ENCODE data around the gene PPP4R2. TPM values are rescaled to one million over a fixed set of nuclear protein-coding genes. Genes with fewer than 3 reads are reported as not detected.

Gene PPP4R2, protein sequence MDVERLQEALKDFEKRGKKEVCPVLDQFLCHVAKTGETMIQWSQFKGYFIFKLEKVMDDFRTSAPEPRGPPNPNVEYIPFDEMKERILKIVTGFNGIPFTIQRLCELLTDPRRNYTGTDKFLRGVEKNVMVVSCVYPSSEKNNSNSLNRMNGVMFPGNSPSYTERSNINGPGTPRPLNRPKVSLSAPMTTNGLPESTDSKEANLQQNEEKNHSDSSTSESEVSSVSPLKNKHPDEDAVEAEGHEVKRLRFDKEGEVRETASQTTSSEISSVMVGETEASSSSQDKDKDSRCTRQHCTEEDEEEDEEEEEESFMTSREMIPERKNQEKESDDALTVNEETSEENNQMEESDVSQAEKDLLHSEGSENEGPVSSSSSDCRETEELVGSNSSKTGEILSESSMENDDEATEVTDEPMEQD
- 137 TPM for total RNA-seq

GRCh38 chr3:72996473-72997333, at the start of gene PPP4R2:
Gene PPP4R2, plus strand, starts transcription at chr3:72996811. Its CDS starts 227 bp downstream, at chr3:72997038.
- DNase-seq (ENCODE audit: low spot score in 2 of 2) (peak; percentile 77 to 82), FAIRE-seq (no peak)

GRCh38 chr3:72947715-72948490, 48.7 kb upstream of the PPP4R2 start:
- DNase-seq (ENCODE audit: low spot score in 2 of 2) (no peak), FAIRE-seq (no peak)

- FAIRE-seq: no peak
- DNase-seq (ENCODE audit: low spot score in 2 of 2): no peak
These were observed 47.6 kb upstream of the PPP4R2 start for GRCh38 chr3:72949016-72949415.

DNA sequence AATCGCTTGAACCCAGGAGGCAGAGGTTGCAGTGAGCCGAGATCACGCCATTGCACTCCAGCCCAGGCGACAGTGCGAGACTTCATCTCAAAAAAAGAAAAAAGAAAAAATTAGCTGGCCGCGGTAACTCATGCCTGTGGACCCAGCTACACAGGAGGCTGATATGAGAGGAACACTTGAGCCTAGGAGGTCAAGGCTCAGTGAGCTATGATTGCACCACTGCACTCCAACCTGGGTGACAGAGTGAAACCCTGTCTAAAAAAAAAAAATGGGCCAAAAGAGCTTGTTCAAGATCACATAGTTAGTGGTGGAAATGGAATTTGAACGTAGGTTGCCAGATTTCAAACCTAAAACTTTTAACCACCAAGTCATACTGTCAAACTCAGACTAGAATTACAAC, 46.2 kb upstream of the PPP4R2 start:
- FAIRE-seq: no peak
- no peak for DNase-seq (ENCODE audit: low spot score in 2 of 2)

- FAIRE-seq: no peak
- DNase-seq (ENCODE audit: low spot score in 2 of 2): no peak
These were observed 45.8 kb upstream of the PPP4R2 start for GRCh38 chr3:72950801-72951200.

DNA sequence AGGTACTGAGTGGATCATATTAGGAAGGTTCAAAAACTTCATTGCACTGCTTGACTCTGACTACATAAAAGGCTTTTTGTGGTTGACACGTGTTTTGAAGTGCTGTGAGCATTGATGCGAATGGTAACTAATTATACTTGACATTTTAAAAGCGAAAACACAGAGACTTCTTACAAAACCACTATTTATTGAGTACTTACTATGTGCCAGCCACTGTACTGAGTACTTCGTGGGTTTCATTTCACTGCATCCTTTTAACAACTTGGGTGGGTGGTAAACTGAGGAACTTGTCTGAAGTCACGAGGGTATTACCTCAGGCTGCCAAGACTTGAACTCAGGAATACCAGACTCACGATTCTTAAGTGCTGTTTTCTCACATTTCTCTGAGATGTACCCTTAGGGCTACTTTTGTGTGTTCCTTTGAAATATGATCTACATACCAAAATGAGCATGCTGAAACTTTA, 45.3 kb upstream of the PPP4R2 start:
- FAIRE-seq: no peak
- no peak for DNase-seq (ENCODE audit: low spot score in 2 of 2)

- no peak for FAIRE-seq
These were observed 43.2 kb upstream of the PPP4R2 start for GRCh38 chr3:72953325-72953956.

DNA sequence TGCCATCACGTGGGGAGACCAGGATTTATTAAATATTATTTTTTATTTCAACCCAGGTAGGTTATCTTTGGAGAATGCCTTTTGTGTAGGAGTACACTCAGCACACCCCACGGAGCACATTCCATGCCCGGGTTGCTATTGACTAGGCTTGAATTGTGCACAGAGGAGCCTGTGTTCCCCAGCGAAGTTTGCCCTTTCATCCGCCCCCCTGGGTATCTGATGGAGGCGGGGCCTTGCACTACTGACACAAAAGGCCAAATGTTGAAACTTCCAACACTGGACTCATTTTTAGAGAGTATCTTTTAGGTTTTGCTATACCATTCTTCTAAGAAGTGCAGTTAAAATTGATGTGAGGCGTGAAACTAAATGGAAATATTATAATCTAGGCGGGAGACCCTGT, 39.3 kb upstream of the PPP4R2 start:
- no peak for FAIRE-seq
- DNase-seq (ENCODE audit: low spot score in 2 of 2): no peak

More at GRCh38 chr3:72953325-72953956, 43.2 kb upstream of the PPP4R2 start:
- no peak for DNase-seq (ENCODE audit: low spot score in 2 of 2)

DNA sequence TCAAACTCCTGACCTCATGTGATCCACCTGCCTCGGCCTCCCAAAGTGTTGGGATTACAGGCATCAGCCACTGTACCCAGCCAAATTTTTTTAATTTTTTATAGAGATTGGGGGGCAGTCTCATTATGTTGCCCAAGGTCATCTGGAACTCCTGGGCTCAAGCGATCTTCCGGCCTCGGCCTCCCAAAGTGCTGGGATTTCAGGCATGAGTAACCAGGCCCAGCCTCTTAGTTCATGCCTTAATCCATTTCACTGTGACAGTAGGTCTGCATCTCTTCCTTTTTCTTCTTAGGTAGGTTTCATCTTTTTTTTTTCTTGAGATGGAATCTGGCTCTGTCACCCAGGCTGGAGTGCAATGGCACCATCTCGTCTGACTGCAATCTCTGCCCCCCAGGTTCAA, 37.3 kb upstream of the PPP4R2 start:
- DNase-seq (ENCODE audit: low spot score in 2 of 2) (no peak), FAIRE-seq (no peak)

DNA sequence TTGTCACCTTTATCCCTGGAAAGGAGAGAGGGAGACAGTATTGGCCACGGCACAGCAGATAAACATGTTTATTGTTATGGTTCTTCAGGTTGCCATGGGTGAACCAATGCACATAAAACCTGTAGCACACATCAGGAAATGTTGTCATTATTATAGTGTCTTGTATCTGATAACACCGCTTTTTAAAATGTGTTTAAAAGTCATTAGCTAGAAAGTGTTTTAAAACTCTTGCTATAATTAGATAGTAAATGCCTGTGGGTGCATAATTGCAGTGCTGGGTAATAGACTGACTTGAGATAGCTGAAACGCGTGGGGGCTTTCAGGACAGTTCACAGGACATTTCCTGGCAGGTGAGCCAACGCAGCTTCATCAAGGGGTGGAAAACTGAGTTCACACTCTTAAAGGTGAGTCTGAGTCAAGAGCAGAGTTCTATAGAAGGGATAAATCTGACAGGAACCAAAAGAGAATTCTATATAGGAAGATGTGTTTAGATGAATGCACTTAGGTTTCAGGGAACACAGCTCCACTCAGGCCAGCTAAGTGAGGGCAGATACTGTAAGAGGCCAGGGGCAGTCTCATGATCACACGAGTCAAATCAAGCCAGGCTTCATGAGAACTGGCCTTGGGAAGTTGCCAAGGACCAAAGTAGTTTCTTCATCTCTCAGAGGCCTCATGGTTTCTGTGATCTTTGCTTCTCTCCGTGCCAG, 35.6 kb upstream of the PPP4R2 start:
- FAIRE-seq: no peak
- no peak for DNase-seq (ENCODE audit: low spot score in 2 of 2)

- FAIRE-seq: no peak
- DNase-seq (ENCODE audit: low spot score in 2 of 2): no peak
These were observed 34.9 kb upstream of the PPP4R2 start for GRCh38 chr3:72961752-72962151.

DNA sequence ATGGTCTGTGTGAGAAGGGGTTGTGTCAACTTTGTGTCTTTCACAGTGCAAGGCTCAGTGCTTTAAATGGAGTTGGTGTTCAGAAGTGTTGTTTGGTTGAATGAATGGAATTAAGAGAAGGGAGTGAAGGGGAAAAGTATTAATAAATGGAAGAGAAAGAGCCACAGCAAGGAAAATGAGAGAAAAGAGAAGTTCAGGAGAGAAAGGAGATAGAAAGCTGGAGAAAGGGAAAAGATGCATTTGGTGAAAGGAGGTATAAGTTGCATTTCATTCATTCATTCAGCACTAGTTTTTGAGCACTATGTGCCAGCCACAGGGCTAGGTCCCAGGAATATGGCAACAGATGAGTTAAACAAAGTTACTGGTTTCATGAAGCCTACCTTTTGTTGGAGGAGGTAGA, 34.3 kb upstream of the PPP4R2 start:
- no peak for FAIRE-seq
- DNase-seq (ENCODE audit: low spot score in 2 of 2): no peak

GRCh38 chr3:72964633-72965032, 32.0 kb upstream of the PPP4R2 start:
- FAIRE-seq (no peak), DNase-seq (ENCODE audit: low spot score in 2 of 2) (no peak)

DNA sequence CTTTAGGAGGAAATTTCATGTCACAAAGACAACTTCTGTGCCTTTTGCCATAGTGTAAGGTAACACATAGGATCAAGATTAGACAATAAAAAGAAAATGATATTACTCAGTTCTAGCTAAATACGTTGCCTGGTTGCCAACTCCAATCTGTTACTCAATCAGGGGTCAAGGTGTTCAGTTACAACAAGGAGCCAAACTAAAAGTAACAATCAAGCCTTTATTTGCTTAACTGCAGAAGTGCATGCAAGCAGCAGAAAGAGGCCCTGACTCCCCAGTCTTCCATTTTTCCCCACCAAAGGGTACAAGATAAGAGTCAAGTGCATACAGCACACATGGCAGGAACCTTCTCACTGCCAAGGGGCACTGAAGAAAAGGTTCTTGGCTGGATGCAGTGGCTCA, 28.3 kb upstream of the PPP4R2 start:
- FAIRE-seq (no peak), DNase-seq (ENCODE audit: low spot score in 2 of 2) (no peak)

GRCh38 chr3:72969766-72970165, 26.8 kb upstream of the PPP4R2 start:
- DNase-seq (ENCODE audit: low spot score in 2 of 2) (no peak), FAIRE-seq (no peak)

- FAIRE-seq (no peak), DNase-seq (ENCODE audit: low spot score in 2 of 2) (no peak)
These were observed 25.7 kb upstream of the PPP4R2 start for GRCh38 chr3:72970942-72971341.

DNA sequence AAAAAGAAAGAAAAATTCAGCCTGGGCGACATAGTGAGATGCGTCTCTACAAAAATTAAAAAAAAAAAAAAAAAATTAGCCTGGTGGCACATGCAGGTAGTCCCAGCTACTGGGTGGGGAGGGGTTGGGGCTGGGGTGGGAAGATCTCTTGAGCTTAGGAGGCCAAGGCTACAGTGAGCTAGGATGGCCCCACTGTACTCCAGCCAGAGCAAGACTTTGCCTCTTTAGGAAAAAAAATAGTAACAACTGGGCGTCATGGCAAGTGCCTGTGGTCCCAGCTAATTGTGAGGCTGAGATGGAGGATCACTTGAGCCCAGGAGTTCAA, 23.9 kb upstream of the PPP4R2 start:
- FAIRE-seq (no peak), DNase-seq (ENCODE audit: low spot score in 2 of 2) (no peak)

DNA sequence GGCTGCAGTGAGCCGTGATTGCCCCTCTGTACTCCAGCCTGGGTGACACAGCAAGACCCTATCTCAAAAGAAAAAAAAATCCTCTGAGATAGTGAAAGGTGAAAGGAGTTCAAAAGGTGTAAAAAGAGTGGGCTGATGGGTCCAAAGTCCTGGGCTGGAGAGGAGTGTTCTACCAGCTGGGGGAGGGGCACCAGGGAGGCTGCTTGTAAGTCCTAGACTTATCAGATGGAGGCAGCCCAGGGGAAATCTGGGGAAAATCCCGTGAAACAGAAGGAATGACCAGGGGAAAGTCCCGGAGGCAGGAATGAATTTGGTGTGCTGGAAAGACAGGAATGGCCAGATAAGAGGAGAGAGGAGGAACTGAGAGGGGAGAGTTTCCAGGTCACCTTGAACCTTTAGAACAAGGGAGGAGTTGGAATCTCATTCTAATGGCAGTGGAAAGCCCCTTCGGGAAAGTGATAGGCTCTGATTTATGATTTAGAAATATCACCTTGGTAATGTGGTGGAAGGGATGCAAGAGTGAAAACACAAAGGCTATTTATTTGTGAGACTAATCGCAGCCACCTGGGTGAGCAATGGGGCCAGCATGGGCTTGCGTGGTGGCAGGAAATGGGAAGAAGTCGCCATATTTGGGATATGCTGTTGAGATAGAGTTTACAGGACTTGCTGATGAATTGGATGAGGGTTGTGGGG, 23.4 kb upstream of the PPP4R2 start:
- no peak for DNase-seq (ENCODE audit: low spot score in 2 of 2)
- no peak for FAIRE-seq

DNA sequence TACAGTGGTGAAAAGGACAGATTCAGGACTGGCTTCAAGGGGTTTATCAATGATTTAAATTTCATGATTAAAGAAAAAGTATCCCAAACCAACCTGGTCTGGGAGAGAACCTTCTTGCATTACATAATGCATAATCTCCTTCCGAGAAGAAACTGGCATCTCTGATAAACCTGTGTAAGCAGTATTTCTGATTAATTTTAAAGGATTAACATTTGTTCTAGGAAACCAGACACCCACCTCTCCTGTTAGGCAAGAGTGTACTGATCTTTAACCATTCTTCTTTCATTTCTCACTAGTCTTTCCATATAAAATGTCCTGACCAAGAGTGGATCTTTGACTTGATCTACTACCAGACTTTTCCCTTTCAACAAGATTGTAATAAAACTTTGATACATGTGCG, 22.8 kb upstream of the PPP4R2 start:
- FAIRE-seq (no peak), DNase-seq (ENCODE audit: low spot score in 2 of 2) (no peak)
